Heart right ventricle (tissue), 16 donors: ENCODE results near the gene DDB1. TPM values are rescaled to one million over a fixed set of nuclear protein-coding genes. Genes with fewer than 3 reads are reported as not detected.

Experiments
- ATAC-seq, 8 donors: fragments of 200-7000 bp; cut with Tn5 transposase; one replicate each; pipeline ENCODE4 v1.9.1; 2020; ENCODE audit warnings: mild to moderate bottlenecking in 8 of 8, moderate library complexity in 8 of 8, moderate number of reproducible peaks in 1 of 8
- DNase-seq, 2 donors: peaks; one replicate each; pipeline ENCODE4 v3.0.0-alpha.2; 2020
- H3K27ac ChIP-seq, 10 donors: fragments of 200-600 bp; sonication (generic) in 2 of 10; one replicate each; pipeline versions ENCODE4 v1.5.0 to v1.8.0; 2020 to 2022; ENCODE audit warnings: mild to moderate bottlenecking in 3 of 10
- H3K27me3 ChIP-seq, 7 donors: fragments of 200-600 bp; one replicate each; pipeline ENCODE4 v1.8.0; 2021 to 2022; ENCODE audit warnings: mild to moderate bottlenecking in 2 of 7
- H3K36me3 ChIP-seq, 9 donors: fragments of 200-600 bp; sonication (generic) in 1 of 9; one replicate each; pipeline versions ENCODE4 v1.5.0 to v1.8.0; 2020 to 2022; ENCODE audit warnings: mild to moderate bottlenecking in 2 of 9
- H3K4me1 ChIP-seq, 9 donors: fragments of 200-600 bp; sonication (generic) in 1 of 9; one replicate each; pipeline versions ENCODE4 v1.5.0 to v1.8.0; 2020 to 2022; ENCODE audit warnings: mild to moderate bottlenecking in 4 of 9
- H3K4me3 ChIP-seq, 10 donors: fragments of 200-600 bp; sonication (generic) in 2 of 10; one replicate each; pipeline versions ENCODE4 v1.5.0 to v1.8.0; 2020 to 2022; ENCODE audit warnings: mild to moderate bottlenecking in 7 of 10, moderate library complexity in 2 of 10
- H3K9me3 ChIP-seq, 11 donors: fragments of 200-600 bp in 10 of 11; sonication (generic) in 2 of 11; one replicate each; pipeline versions ENCODE4 v1.5.0 to v1.8.0; 2013 to 2022; ENCODE audit warnings: mild to moderate bottlenecking in 2 of 11, control low read depth in 1 of 11, moderate library complexity in 1 of 11
- CTCF ChIP-seq, 9 donors: fragments of 200-600 bp; sonication (generic) in 2 of 9; IDR thresholded peaks; one replicate each; pipeline versions ENCODE4 v1.5.0 to v1.8.0; 2021 to 2022; ENCODE audit warnings: antibody characterized with exemption in 9 of 9, mild to moderate bottlenecking in 5 of 9, moderate library complexity in 1 of 9
- WGBS, 2 donors: extraction: QIAGEN DNeasy Blood & Tissue Kit; methylation state at CpG; one replicate each; pipeline ENCODE4 v1.1.7; 2013; ENCODE audit warnings: inconsistent platforms in 1 of 2; 5-methylcytosine and 5-hydroxymethylcytosine counted together
- intact Hi-C, 10 donors: fragments of 100-400 bp; cut with DNase I; formaldehyde crosslinking; loops; one replicate each; pipeline versions ENCODE4 v1.11.1 to v1.14.2; 2022
- polyA plus RNA-seq, 2 donors: library from polyadenylated mRNA; stranded (reverse); fragments of 200-250 nt; gene quantifications; one replicate each; pipeline ENCODE4 v1.2.3, GENCODE V29; 2013
- total RNA-seq, 10 donors: library from RNA; stranded (reverse); fragmentation: NEBNext Ultra II Directional in 3 of 10; extraction: Animal tissue kit (Norgen Biotek cat#: 25700) in 3 of 10; gene quantifications; one replicate each; pipeline versions ENCODE4 v1.2.1 to v1.2.4, GENCODE V29; 2021 to 2023
- donor health status: Arrhythmogenic right ventricular cardiomyopathy.
- donor health status: ischemic (EF 13 %, LVEDD 7.1; RV severe dilation, severe dysfunction).
- donor health status: healthy with polysubstance abuse.
- donor health status: DM: no; HTN: yes; CAD: no.
- donor health status: DM: no; HTN: no; CAD: no.
- donor health status: ischemic (EF 25% LVEDD 6.9; RV normal size, moderate dysfunction).
- donor health status: ischemic (EF 25% LVEDD 5.7; RV mildly dilated, moderate dysfunction).
- donor health status: healthy.
- donor health status: DM: yes; HTN: yes; CAD: no.
- donor health status: Ischemic cardiomyopathy.
- donor health status: ischemic (EF 35%, LVEDD 5.7; RV mildly dilated, moderate dysfunction).
- donor health status: nonischemic (EF 11% LVEDD 7.7; RV severe dilation, severe dysfunction).
- donor health status: DM: yes; HTN: yes; CAD: no.
- donor health status: PGD.
- donor health status: ischemic (EF 29% LVEDD 5.4; RV normal size, mild dysfunction).
- donor health status: nonischemic (EF 23%, LVEDD 6.1; RV moderate dilation, normal function).

The DDB1 gene
- total and polyA plus RNA-seq, 12 donors, result 59.0 to 147 (median 129) TPM

GRCh38 chr11:61345954-61346843, 13.3 kb upstream of the DDB1 start:
- Histone ChIP-seq H3K36me3 (peaks cover 0 to 90% (median 6%) of the 10 kb centered on the region in 9 donors), H3K4me1 (peaks cover 0 to 11% (median 0%) of the 10 kb centered on the region in 9 donors), H3K27ac (no peak overlapping the region), H3K4me3 (no peak overlapping the region), H3K9me3 (no peaks in the 10 kb centered on the region), H3K27me3 (no peaks in the 10 kb centered on the region)
- no peak for DNase-seq
- no peak for TF ChIP-seq CTCF (IDR thresholded peaks at IDR 0.05)
- WGBS, 2 donors, result 83 to 84% methylated on average over 14 of the region's 14 CpGs
- no peak for ATAC-seq
- intact Hi-C loops, result no loop called here

GRCh38 chr11:61345170-61345610, 12.3 kb upstream of the DDB1 start:
- ATAC-seq (no peak), DNase-seq (no peak)
- Histone ChIP-seq H3K4me3 (no peak overlapping the region), H3K9me3 (no peaks in the 10 kb centered on the region), H3K27ac (no peak overlapping the region), H3K36me3 (peaks cover 0 to 80% (median 6%) of the 10 kb centered on the region in 9 donors), H3K27me3 (no peaks in the 10 kb centered on the region), H3K4me1 (peaks cover 0 to 11% (median 0%) of the 10 kb centered on the region in 9 donors)
- no peak for TF ChIP-seq CTCF (IDR thresholded peaks at IDR 0.05)
- intact Hi-C loops, result no loop called here
- 58 to 60% methylated on average over 4 of the region's 4 CpGs for WGBS, 2 donors

GRCh38 chr11:61343792-61344745, 11.2 kb upstream of the DDB1 start:
- no peaks in the 10 kb centered on the region for H3K9me3 ChIP-seq
- H3K27me3 ChIP-seq, result no peaks in the 10 kb centered on the region
- no peak overlapping the region for H3K27ac ChIP-seq
- TF ChIP-seq CTCF (IDR thresholded peaks at IDR 0.05), result no peak
- peaks cover 0 to 11% (median 0%) of the 10 kb centered on the region in 9 donors for H3K4me1 ChIP-seq
- H3K4me3 ChIP-seq, result no peak overlapping the region
- ATAC-seq (no peak), DNase-seq (no peak)
- peaks cover 0 to 78% (median 0%) of the 10 kb centered on the region in 9 donors for H3K36me3 ChIP-seq
- intact Hi-C loops, result no loop called here
- WGBS, 2 donors, result 94 to 95% methylated on average over 29 of the region's 29 CpGs

- WGBS, 2 donors, result 89 to 90% methylated on average over 20 of the region's 20 CpGs
- peaks cover 0 to 71% (median 0%) of the 10 kb centered on the region in 9 donors for H3K36me3 ChIP-seq
These were observed 9.4 kb upstream of the DDB1 start for GRCh38 chr11:61342207-61342803.

More at GRCh38 chr11:61342207-61342803, 9.4 kb upstream of the DDB1 start:
- Histone ChIP-seq H3K27me3 (no peaks in the 10 kb centered on the region), H3K4me3 (no peak overlapping the region), H3K9me3 (no peaks in the 10 kb centered on the region), H3K27ac (no peak overlapping the region), H3K4me1 (no peaks in the 10 kb centered on the region)
- ATAC-seq, result no peak
- no peak for DNase-seq
- intact Hi-C loops, result no loop called here
- no peak for TF ChIP-seq CTCF (IDR thresholded peaks at IDR 0.05)
